Diencephalon (tissue), 1 donor: ENCODE results near the gene KLK11. TPM values are rescaled to one million over a fixed set of nuclear protein-coding genes. Genes with fewer than 3 reads are reported as not detected.

Experiments
- total RNA-seq: library from RNA; depleted of rRNA; stranded (reverse); fragments of >200 nt; gene quantifications from one replicate; pipeline ENCODE4 v1.2.3, GENCODE V29; 2014

The KLK11 gene
- total RNA-seq = not detected

GRCh38 chr19:51026554-51026831, at the start of gene KLK11:
Gene KLK11, minus strand, starts transcription at chr19:51026616. Its CDS starts 985 bp downstream, at chr19:51025631.

GRCh38 chr19:51064534-51065220, 38.3 kb upstream of the KLK11 start, which contains the start of gene KLK13:
Gene KLK13, minus strand, starts transcription at chr19:51065092. Its CDS starts 25 bp downstream, at chr19:51065067.

GRCh38 chr19:51034704-51035103, 8.3 kb upstream of the KLK11 start, which contains the start of gene KLK12:
Gene KLK12, minus strand, starts transcription at chr19:51035002. Its CDS starts 381 bp downstream, at chr19:51034621.

GRCh38 chr19:51019544-51019925, 6.9 kb downstream of the KLK11 start, which contains the start of gene KLK10:
Gene KLK10, minus strand, starts transcription at chr19:51019709. Its CDS starts 579 bp downstream, at chr19:51019130.

GRCh38 chr19:51001515-51001914, 24.9 kb downstream of the KLK11 start, which contains the start of gene KLK8:
Gene KLK8, minus strand, starts transcription at chr19:51001604. Its CDS starts 437 bp downstream, at chr19:51001167.

GRCh38 chr19:50983625-50984292, 42.7 kb downstream of the KLK11 start, which contains the start of gene KLK7:
Gene KLK7, minus strand, starts transcription at chr19:50983917. Its CDS starts 1,518 bp downstream, at chr19:50982399.

Other genes starting within 250 kb of the KLK11 start
- not detected for gene ACP4, start 236.2 kb downstream of the KLK11 start, total RNA-seq
- not detected for gene KLK1, start 202.8 kb downstream of the KLK11 start, total RNA-seq
- not detected for gene KLK15, start 193.0 kb downstream of the KLK11 start, total RNA-seq
- gene KLK3, start 171.7 kb downstream of the KLK11 start, total RNA-seq = not detected
- gene KLK2, start 153.2 kb downstream of the KLK11 start, total RNA-seq = not detected
- not detected for gene KLK4, start 115.2 kb downstream of the KLK11 start, total RNA-seq
- gene KLK5, start 73.6 kb downstream of the KLK11 start, total RNA-seq = 0.69 TPM
- not detected for gene KLK6, start 57.0 kb downstream of the KLK11 start, total RNA-seq
- gene KLK7, start 42.7 kb downstream of the KLK11 start, total RNA-seq = not detected
- not detected for gene KLK8, start 25.0 kb downstream of the KLK11 start, total RNA-seq
- 3.2 TPM for gene KLK10, start 6.9 kb downstream of the KLK11 start, total RNA-seq
- gene KLK12, start 8.4 kb upstream of the KLK11 start, total RNA-seq = not detected
- gene KLK13, start 38.5 kb upstream of the KLK11 start, total RNA-seq = 0.23 TPM
- not detected for gene KLK14, start 56.3 kb upstream of the KLK11 start, total RNA-seq
- gene CTU1, start 81.8 kb upstream of the KLK11 start, total RNA-seq = 3.9 TPM
- gene SIGLEC9, start 98.3 kb upstream of the KLK11 start, total RNA-seq = 0.69 TPM
- 0.46 TPM for gene SIGLEC7, start 115.7 kb upstream of the KLK11 start, total RNA-seq
- gene CD33, start 198.5 kb upstream of the KLK11 start, total RNA-seq = 0.23 TPM
- gene SIGLECL1, start 224.5 kb upstream of the KLK11 start, total RNA-seq = not detected